IMR-90 (cell line): ENCODE data around the gene GARNL3. TPM values are rescaled to one million over a fixed set of nuclear protein-coding genes. Genes with fewer than 3 reads are reported as not detected.

Experiments used
- ATAC-seq: fragments of 200-7000 bp; cut with Tn5 transposase; 2 replicates; pipeline ENCODE4 v1.9.1; 2020; ENCODE audit warnings: low read depth, mild to moderate bottlenecking, moderate library complexity
- BruUV-seq: library from RNA; stranded (reverse); fragments of 400-500 nt; replicated peaks from 2 replicates; lab custom pipeline; 2021; lab: Mats Ljungman, UMichigan
- CTCF ChIA-PET: fragments of 300-600 bp; formaldehyde crosslinking; extraction: SDS; loops from one replicate; lab custom pipeline; 2021; ENCODE audit warnings: antibody characterized with exemption; lab: Yijun Ruan, JAX
- POLR2A ChIA-PET: fragments of 300-600 bp; sonication (Branson Sonifier 250); formaldehyde crosslinking; loops from one replicate; lab custom pipeline; 2022; ENCODE audit warnings: antibody characterized with exemption; ENCODE audit not compliant: unreplicated experiment; lab: Charles Lee
- DNase-seq: peaks from one replicate; pipeline ENCODE4 v3.0.0; 2013
- H2AFZ ChIP-seq: replicated peaks from 2 replicates; pipeline ENCODE3; 2013; ENCODE audit warnings: low read length, mild to moderate bottlenecking; ENCODE audit not compliant: poor library complexity
- H2AK5ac ChIP-seq: 2 replicates; pipeline ENCODE4 v1.6.1; 2013; ENCODE audit warnings: low read depth, low read length, inconsistent platforms
- H2AK9ac ChIP-seq: replicated peaks from 2 replicates; pipeline ENCODE3; 2013; ENCODE audit warnings: mild to moderate bottlenecking, low read depth, low read length, moderate library complexity; ENCODE audit not compliant: poor library complexity
- H2BK120ac ChIP-seq: 2 replicates; pipeline ENCODE4 v1.6.1; 2013; ENCODE audit warnings: low read depth, low read length, inconsistent platforms
- H2BK15ac ChIP-seq: 3 replicates; pipeline ENCODE4 v1.6.1; 2013; ENCODE audit warnings: low read depth, low read length, inconsistent platforms
- H2BK20ac ChIP-seq: 2 replicates; pipeline ENCODE4 v1.6.1; 2013; ENCODE audit warnings: low read depth, mild to moderate bottlenecking, inconsistent platforms, low read length, moderate library complexity
- H2BK5ac ChIP-seq: 2 replicates; pipeline ENCODE4 v1.6.1; 2013; ENCODE audit warnings: mild to moderate bottlenecking, low read depth, low read length, inconsistent platforms; ENCODE audit not compliant: poor library complexity, severe bottlenecking
- H3K14ac ChIP-seq: replicated peaks from 2 replicates; pipeline ENCODE4 v1.6.1; 2013; ENCODE audit warnings: low read depth, low read length, inconsistent platforms
- H3K18ac ChIP-seq: 2 replicates; pipeline ENCODE4 v1.6.1; 2013; ENCODE audit warnings: low read depth, low read length, control low read depth
- H3K23ac ChIP-seq: 2 replicates; pipeline ENCODE4 v1.6.1; 2013; ENCODE audit warnings: low read depth, low read length, inconsistent platforms
- H3K27ac ChIP-seq: 2 replicates; pipeline ENCODE4 v1.5.1; 2013; ENCODE audit warnings: mild to moderate bottlenecking, control low read depth, low read length; ENCODE audit not compliant: insufficient read depth
- H3K27me3 ChIP-seq: 2 replicates; pipeline ENCODE4 v1.6.1; 2013; ENCODE audit warnings: low read length; ENCODE audit not compliant: control insufficient read depth, insufficient read depth
- H3K36me3 ChIP-seq: 2 replicates; pipeline ENCODE4 v1.6.1; 2013; ENCODE audit warnings: low read length, mixed read lengths; ENCODE audit not compliant: control insufficient read depth, insufficient read depth
- H3K4ac ChIP-seq: 2 replicates; pipeline ENCODE4 v1.6.1; 2013; ENCODE audit warnings: low read depth, low read length, inconsistent platforms
- H3K4me1 ChIP-seq: 2 replicates; pipeline ENCODE4 v1.6.1; 2013; ENCODE audit warnings: low read length, mixed read lengths; ENCODE audit not compliant: control insufficient read depth, insufficient read depth
- H3K4me2 ChIP-seq: 2 replicates; pipeline ENCODE4 v1.6.1; 2013; ENCODE audit warnings: low read depth, mild to moderate bottlenecking, control low read depth, low read length, moderate library complexity
- H3K4me3 ChIP-seq: 2 replicates; pipeline ENCODE4 v1.5.1; 2013; ENCODE audit warnings: low read depth, mild to moderate bottlenecking, control low read depth, low read length, moderate library complexity; ENCODE audit not compliant: insufficient read depth
- H3K56ac ChIP-seq: 2 replicates; pipeline ENCODE4 v1.6.1; 2013; ENCODE audit warnings: low read length, inconsistent platforms; ENCODE audit not compliant: insufficient read depth; ENCODE audit errors: extremely low read depth
- H3K79me1 ChIP-seq, 2 experiments: 2 replicates each; pipeline ENCODE4 v1.6.1; 2013; ENCODE audit warnings: low read length in 2 of 2, inconsistent platforms in 1 of 2, low read depth in 1 of 2
- H3K9ac ChIP-seq: 2 replicates; pipeline ENCODE4 v1.6.1; 2013; ENCODE audit warnings: low read depth, low read length, control low read depth
- H3K9me1 ChIP-seq: 2 replicates; pipeline ENCODE4 v1.6.1; 2013; ENCODE audit warnings: low read length, inconsistent platforms; ENCODE audit not compliant: insufficient read depth
- H3K9me3 ChIP-seq: 2 replicates; pipeline ENCODE4 v1.6.1; 2013; ENCODE audit warnings: low read length; ENCODE audit not compliant: control insufficient read depth, insufficient read depth
- H4K20me1 ChIP-seq: 2 replicates; pipeline ENCODE4 v1.6.1; 2013; ENCODE audit warnings: low read length, inconsistent platforms; ENCODE audit not compliant: insufficient read depth
- H4K5ac ChIP-seq: 2 replicates; pipeline ENCODE4 v1.6.1; 2013; ENCODE audit warnings: mild to moderate bottlenecking, low read depth, low read length, control low read depth
- H4K8ac ChIP-seq, 2 experiments: 2 replicates each; pipeline ENCODE4 v1.6.1; 2013; ENCODE audit warnings: low read depth in 2 of 2, low read length in 2 of 2, control low read depth in 1 of 2, inconsistent platforms in 1 of 2
- H4K91ac ChIP-seq: 2 replicates; pipeline ENCODE4 v1.6.1; 2013; ENCODE audit warnings: low read depth, low read length, inconsistent platforms; ENCODE audit not compliant: insufficient read depth
- BHLHE40 ChIP-seq: fragments of 150-350 bp; IDR thresholded peaks from 2 replicates; pipeline ENCODE4 v1.6.1; 2016; ENCODE audit warnings: mild to moderate bottlenecking, low read depth, low read length
- CEBPB ChIP-seq: IDR thresholded peaks from 2 replicates; pipeline ENCODE4 v1.6.1; 2012; ENCODE audit warnings: low read depth, low read length, improper control_type of control experiment
- CHD1 ChIP-seq: IDR thresholded peaks from 2 replicates; pipeline ENCODE4 v1.6.1; 2012; ENCODE audit warnings: low read depth, low read length, improper control_type of control experiment
- CTCF ChIP-seq: conservative IDR thresholded peaks from 2 replicates; pipeline ENCODE4 v1.5.1; 2012; ENCODE audit warnings: mild to moderate bottlenecking, low read depth, low read length, improper control_type of control experiment
- FOS ChIP-seq: fragments of 150-350 bp; IDR thresholded peaks from 2 replicates; pipeline ENCODE4 v1.6.1; 2016; ENCODE audit warnings: low read depth, low read length
- MAZ ChIP-seq: IDR thresholded peaks from 2 replicates; pipeline ENCODE4 v1.6.1; 2012; ENCODE audit warnings: low read depth, mild to moderate bottlenecking, low read length, improper control_type of control experiment, moderate library complexity, borderline replicate concordance
- MXI1 ChIP-seq: IDR thresholded peaks from 2 replicates; pipeline ENCODE4 v1.6.1; 2012; ENCODE audit warnings: low read depth, mild to moderate bottlenecking, low read length, moderate library complexity, borderline replicate concordance
- NFE2L2 ChIP-seq: fragments of 150-350 bp; IDR thresholded peaks from 2 replicates; pipeline ENCODE4 v1.6.1; 2016; ENCODE audit warnings: low read depth, mild to moderate bottlenecking, low read length
- POLR2A ChIP-seq: IDR thresholded peaks from 2 replicates; pipeline ENCODE4 v1.6.1; 2012; ENCODE audit warnings: mild to moderate bottlenecking, low read depth, low read length
- RAD21 ChIP-seq: IDR thresholded peaks from 2 replicates; pipeline ENCODE4 v1.6.1; 2012; ENCODE audit warnings: low read length, improper control_type of control experiment
- RCOR1 ChIP-seq: IDR thresholded peaks from 2 replicates; pipeline ENCODE4 v1.6.1; 2012; ENCODE audit warnings: mild to moderate bottlenecking, low read length, improper control_type of control experiment; ENCODE audit not compliant: insufficient replicate concordance
- RFX5 ChIP-seq: IDR thresholded peaks from 2 replicates; pipeline ENCODE4 v1.8.0; 2012; ENCODE audit warnings: low read depth, mild to moderate bottlenecking, low read length, moderate library complexity
- SMC3 ChIP-seq: fragments of 150-350 bp; IDR thresholded peaks from 2 replicates; pipeline ENCODE4 v1.6.1; 2016; ENCODE audit warnings: low read depth, mild to moderate bottlenecking, antibody characterized with exemption, low read length, moderate library complexity
- USF2 ChIP-seq: fragments of 150-350 bp; IDR thresholded peaks from 2 replicates; pipeline ENCODE4 v1.6.1; 2017; ENCODE audit warnings: mild to moderate bottlenecking, antibody characterized with exemption, low read length, low read depth
- WGBS, 2 experiments: methylation state at CpG; one replicate each; pipeline versions ENCODE4 v1.1.5 to v1.1.7; 2013; ENCODE audit warnings: missing lambda C conversion rate in 2 of 2; ENCODE audit not compliant: insufficient read length in 1 of 2; ENCODE audit errors: extremely low coverage in 2 of 2; 5-methylcytosine and 5-hydroxymethylcytosine counted together
- dilution Hi-C: fragments of 300-500 bp; cut with HindIII; formaldehyde crosslinking; loops from one replicate; pipeline ENCODE4 v1.14.3; 2018; ENCODE audit warnings: low sequenced_read_pairs; ENCODE audit not compliant: unreplicated experiment
- in situ Hi-C: fragments of 300-500 bp; cut with MboI; formaldehyde crosslinking; loops from 3 replicates; pipeline ENCODE4 v1.14.3; 2019; ENCODE audit warnings: low sequenced_read_pairs, inconsistent platforms, mixed read lengths
- intact Hi-C: fragments of 100-400 bp; cut with micrococcal nuclease; formaldehyde crosslinking; loops from 2 replicates; pipeline ENCODE4 v1.10.0; 2022
- polyA plus RNA-seq, 3 experiments: library from polyadenylated mRNA; depleted of rRNA; stranded (reverse); fragments of >200 nt; gene quantifications; 2 replicates each; pipeline ENCODE4 v1.2.3, GENCODE V29; 2012; ENCODE audit warnings: low replicate concordance in 1 of 3
- total RNA-seq: library from RNA; depleted of rRNA; stranded (reverse); fragments of >200 nt; gene quantifications from 2 replicates; pipeline ENCODE4 v1.2.3, GENCODE V29; 2012

Gene GARNL3
- total and polyA plus RNA-seq, 2 of the 4 experiments (the other 2 are of a cell fraction) = 1.9 to 5.0 TPM

GRCh38 chr9:127291246-127291778 lies 26.7 kb downstream of the GARNL3 start:
- ChIA-PET POLR2A (no interaction called here), CTCF (no interaction called here)
- H2BK15ac ChIP-seq = no peak overlapping the region
- H3K27me3 ChIP-seq = no peaks in the 10 kb centered on the region; the same call in 1 of the 2 replicates
- no TSS peak for BruUV-seq
- H3K9me1 ChIP-seq = no peaks in the 10 kb centered on the region
- H4K20me1 ChIP-seq = no peaks in the 10 kb centered on the region
- no peaks in the 10 kb centered on the region for H3K4me1 ChIP-seq
- H2BK5ac ChIP-seq = no peak overlapping the region
- TF ChIP-seq MAZ (no peak), NFE2L2 (no peak), CHD1 (no peak), BHLHE40 (no peak), POLR2A (no peak), FOS (no peak), USF2 (no peak), RAD21 (no peak), CTCF (no peak), SMC3 (no peak), CEBPB (no peak), MXI1 (no peak), RFX5 (no peak), RCOR1 (no peak)
- no peak overlapping the region for H3K18ac ChIP-seq
- no peak overlapping the region for H3K4ac ChIP-seq
- H3K14ac ChIP-seq = no peak overlapping the region
- H3K4me3 ChIP-seq = no peak overlapping the region
- H3K56ac ChIP-seq = no peak overlapping the region
- H4K91ac ChIP-seq = no peak overlapping the region
- no peak overlapping the region for H3K23ac ChIP-seq
- H3K9ac ChIP-seq = no peak overlapping the region
- no peaks in the 10 kb centered on the region for H3K79me1 ChIP-seq
- no peak overlapping the region for H2AK5ac ChIP-seq
- 97% methylated on average over 3 of the region's 4 CpGs; no CpG with 5 or more reads in 1 of the 2 experiments for WGBS, 2 experiments
- DNase-seq = no peak
- ATAC-seq = no peak
- dilution Hi-C loops (no loop called here), in situ Hi-C loops (no loop called here), intact Hi-C loops (no loop called here)
- H3K9me3 ChIP-seq = no peaks in the 10 kb centered on the region
- H2BK20ac ChIP-seq = no peak overlapping the region
- H3K36me3 ChIP-seq = no peaks in the 10 kb centered on the region
- H4K8ac ChIP-seq = no peak overlapping the region
- no peak overlapping the region for H3K27ac ChIP-seq
- no peak overlapping the region for H2BK120ac ChIP-seq
- H4K5ac ChIP-seq = no peak overlapping the region
- H2AFZ ChIP-seq = no peak overlapping the region
- no peak overlapping the region for H2AK9ac ChIP-seq
- no peak overlapping the region for H3K4me2 ChIP-seq
